ENCODE data around the gene ADD3. TPM values are rescaled to one million over a fixed set of nuclear protein-coding genes. Genes with fewer than 3 reads are reported as not detected.
A peak's percentile ranks its signal among the peaks of the same experiment; 100 is the strongest.

Gene ADD3
- total and polyA plus RNA-seq, 2 experiments from 2014 or later: 133 to 1,101 TPM

DNA sequence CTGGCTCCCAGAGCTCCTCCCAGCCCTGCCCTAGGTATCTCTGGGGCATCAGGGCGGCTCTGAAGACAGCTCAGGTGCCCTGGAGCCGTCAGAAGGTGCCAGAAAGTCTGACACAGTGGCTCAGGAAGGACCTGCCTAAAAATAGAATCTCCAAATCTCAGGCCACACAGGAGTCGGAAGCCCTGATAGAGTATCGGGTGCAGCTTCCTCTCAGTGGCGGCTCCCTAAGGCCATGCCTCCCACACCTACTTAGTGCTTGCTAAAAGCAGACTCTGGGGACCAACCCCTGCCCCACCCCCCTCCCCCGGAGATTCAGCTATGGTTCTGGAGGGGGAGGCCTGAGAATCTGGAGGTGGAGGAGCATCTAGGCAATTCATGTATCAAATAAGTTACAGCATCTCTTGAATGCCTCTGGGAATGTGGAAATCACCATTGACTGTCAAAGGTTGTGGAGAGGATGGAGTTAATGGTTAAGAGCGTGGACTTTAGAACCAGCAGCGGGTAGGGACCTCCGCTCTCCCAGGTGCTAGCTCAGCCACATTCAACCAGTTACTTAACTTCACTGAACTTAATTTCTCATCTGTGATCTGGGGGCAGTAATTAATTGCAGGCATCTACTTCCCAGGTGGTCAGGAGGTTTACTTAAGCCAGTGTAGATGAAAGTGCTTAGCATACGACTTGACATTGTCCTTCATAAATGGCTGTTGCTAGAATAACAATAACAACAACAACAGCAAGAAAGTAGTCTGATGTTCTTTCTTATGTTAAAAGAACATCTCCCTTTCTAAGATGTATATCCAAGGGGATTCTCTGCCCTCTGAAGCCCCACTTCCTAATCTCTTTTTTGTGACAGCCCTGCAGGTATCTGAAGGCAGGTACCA, 161.1 kb downstream of the ADD3 start:
- no peaks in the 10 kb centered on the region for H4K20me1 ChIP-seq (ENCODE audit: insufficient read depth)
- H3F3A ChIP-seq (ENCODE audit: insufficient read depth): no peaks in the 10 kb centered on the region
- H3K4me3 ChIP-seq: no peak overlapping the region
- H3K36me3 ChIP-seq (ENCODE audit: low read depth): no peaks in the 10 kb centered on the region
- no peak overlapping the region for H3K4me2 ChIP-seq (ENCODE audit: unreplicated experiment)
- no peak overlapping the region for H3K9ac ChIP-seq
- H3K4me1 ChIP-seq (ENCODE audit: insufficient read depth): no peaks in the 10 kb centered on the region
- H3K9me2 ChIP-seq (ENCODE audit: insufficient read depth): no peaks in the 10 kb centered on the region
- in situ Hi-C loops (cut with MboI): no loop called here
- no peaks in the 10 kb centered on the region for H3K9me3 ChIP-seq (ENCODE audit: low read depth)
- H3K27ac ChIP-seq: no peak overlapping the region
- no peaks in the 10 kb centered on the region for H3K79me2 ChIP-seq (ENCODE audit: insufficient read depth)
- WGBS, 2 experiments (ENCODE audit: low coverage in 1 of 2, low lambda C conversion rate in 2 of 2, missing lambda C conversion rate in 2 of 2): 6 to 8% methylated on average over 10 of the region's 10 CpGs
- no peak overlapping the region for H2AFZ ChIP-seq
- TF ChIP-seq EZH2 (IDR thresholded peaks at IDR 0.05; ENCODE audit: insufficient read depth, poor library complexity, severe bottlenecking) (peak; percentile 65), EZH2phosphoT487 (IDR thresholded peaks at IDR 0.05; ENCODE audit: insufficient read depth, low read depth) (no peak)
- peaks cover 68% of the 10 kb centered on the region for H3K27me3 ChIP-seq (replicated peaks; ENCODE audit: insufficient read depth)
- no peak for DNase-seq

DNA sequence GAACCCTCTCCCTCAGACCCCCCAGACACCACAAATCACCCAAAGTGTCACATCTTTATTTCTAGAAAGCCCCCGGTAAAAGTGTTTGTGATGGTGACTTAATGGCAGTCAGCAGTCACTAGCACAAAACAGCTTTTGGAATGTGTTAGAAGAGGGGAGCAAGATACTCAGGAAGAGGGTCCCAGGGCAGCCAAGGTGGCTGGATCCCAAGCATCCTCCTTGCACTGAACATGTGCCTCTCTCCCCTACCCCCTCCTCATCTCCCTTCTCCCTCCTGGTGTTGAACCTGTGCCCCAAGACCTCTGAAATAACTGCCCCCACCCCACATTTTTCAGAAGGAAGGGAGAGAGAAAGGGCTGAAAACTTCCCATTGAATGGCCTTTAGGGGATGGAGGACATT, 161.8 kb downstream of the ADD3 start:
- Histone ChIP-seq H3K4me2 (ENCODE audit: unreplicated experiment) (no peak overlapping the region), H3K27me3 (replicated peaks; ENCODE audit: insufficient read depth) (peaks cover 68% of the 10 kb centered on the region), H4K20me1 (ENCODE audit: insufficient read depth) (no peaks in the 10 kb centered on the region), H2AFZ (no peak overlapping the region), H3K79me2 (ENCODE audit: insufficient read depth) (no peaks in the 10 kb centered on the region), H3K9ac (no peak overlapping the region), H3K9me2 (ENCODE audit: insufficient read depth) (no peaks in the 10 kb centered on the region), H3K36me3 (ENCODE audit: low read depth) (no peaks in the 10 kb centered on the region), H3K27ac (no peak overlapping the region), H3K4me3 (no peak overlapping the region), H3K4me1 (ENCODE audit: insufficient read depth) (no peaks in the 10 kb centered on the region), H3F3A (ENCODE audit: insufficient read depth) (no peaks in the 10 kb centered on the region), H3K9me3 (ENCODE audit: low read depth) (no peaks in the 10 kb centered on the region)
- 35 to 53% methylated on average over 1 of the region's 1 CpG for WGBS, 2 experiments (ENCODE audit: low coverage in 1 of 2, low lambda C conversion rate in 2 of 2, missing lambda C conversion rate in 2 of 2)
- no peak for TF ChIP-seq EZH2phosphoT487 (IDR thresholded peaks at IDR 0.05; ENCODE audit: insufficient read depth, low read depth)
- DNase-seq: no peak
- in situ Hi-C loops (cut with MboI): no loop called here

DNA sequence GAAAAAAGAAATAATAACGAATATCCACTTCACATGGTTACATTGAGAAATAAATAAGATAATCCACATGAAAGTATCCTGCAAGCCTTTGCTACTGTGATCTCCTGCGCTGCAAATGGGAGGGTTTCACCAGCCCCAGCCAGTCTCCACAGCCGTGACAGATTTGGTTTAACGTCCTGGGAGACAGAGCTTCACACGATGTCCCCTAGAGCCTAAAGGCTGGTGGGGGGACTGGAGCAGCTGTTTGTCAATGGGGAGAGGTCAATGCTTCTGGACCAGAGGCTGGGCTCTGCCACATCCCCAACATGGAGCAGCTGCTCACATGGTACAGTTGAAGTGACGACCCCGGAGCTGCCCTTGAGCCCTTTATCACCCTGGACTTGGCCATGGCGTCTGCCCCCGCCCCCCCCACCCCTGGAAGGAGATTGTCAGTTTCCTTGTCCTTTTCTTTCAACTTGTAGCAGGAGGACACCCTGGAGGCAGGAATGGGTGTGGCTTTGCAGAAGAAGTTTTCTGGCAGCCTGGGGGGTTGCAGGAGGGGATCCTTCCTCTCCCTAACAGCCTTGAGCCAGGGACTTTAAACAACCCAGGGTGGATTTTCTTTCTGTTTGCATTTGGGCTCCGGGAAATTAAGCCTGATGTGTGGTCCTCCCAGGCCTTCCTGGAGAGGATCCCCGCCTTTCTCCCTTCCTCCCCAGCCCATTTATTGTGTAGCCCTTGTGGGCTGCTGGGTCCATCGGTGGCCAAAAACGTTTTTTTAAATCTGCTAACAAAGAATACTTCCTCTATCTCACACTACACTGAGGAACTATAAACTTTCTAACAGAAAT, 162.6 kb downstream of the ADD3 start:
- Histone ChIP-seq H3K9ac (no peak overlapping the region), H3K36me3 (ENCODE audit: low read depth) (no peaks in the 10 kb centered on the region), H3K9me3 (ENCODE audit: low read depth) (no peaks in the 10 kb centered on the region), H3K9me2 (ENCODE audit: insufficient read depth) (no peaks in the 10 kb centered on the region), H3K27ac (no peak overlapping the region), H3K4me2 (ENCODE audit: unreplicated experiment) (no peak overlapping the region), H3K4me3 (no peak overlapping the region), H4K20me1 (ENCODE audit: insufficient read depth) (no peaks in the 10 kb centered on the region), H3K4me1 (ENCODE audit: insufficient read depth) (no peaks in the 10 kb centered on the region), H3K27me3 (replicated peaks; ENCODE audit: insufficient read depth) (peaks cover 61% of the 10 kb centered on the region), H3K79me2 (ENCODE audit: insufficient read depth) (no peaks in the 10 kb centered on the region), H2AFZ (no peak overlapping the region), H3F3A (ENCODE audit: insufficient read depth) (no peaks in the 10 kb centered on the region)
- WGBS, 2 experiments (ENCODE audit: low coverage in 1 of 2, low lambda C conversion rate in 2 of 2, missing lambda C conversion rate in 2 of 2): 12 to 14% methylated on average over 11 to 13 of the region's 13 CpGs
- TF ChIP-seq EZH2phosphoT487 (IDR thresholded peaks at IDR 0.05; ENCODE audit: insufficient read depth, low read depth) (no peak), EZH2 (IDR thresholded peaks at IDR 0.05; ENCODE audit: insufficient read depth, poor library complexity, severe bottlenecking) (no peak)
- no peak for DNase-seq
- in situ Hi-C loops (cut with MboI): no loop called here

DNA sequence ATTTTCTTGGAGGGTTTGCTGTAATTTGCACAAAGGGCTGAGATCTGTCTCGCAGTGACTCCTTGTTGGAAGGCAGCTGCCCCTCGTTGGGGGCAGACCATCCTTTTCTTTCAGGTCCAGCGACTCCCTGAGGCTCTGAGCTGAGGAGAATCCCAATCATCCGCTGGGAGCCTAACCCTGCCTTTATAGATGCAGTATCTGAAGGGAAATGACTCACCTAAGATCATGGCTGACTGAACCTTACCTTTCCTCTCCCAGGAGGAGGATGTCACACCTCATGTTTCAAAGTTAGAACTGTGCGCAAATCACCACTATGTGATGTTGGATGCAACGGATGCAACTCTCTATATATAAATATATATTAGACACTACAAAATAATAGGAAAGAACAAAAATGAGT, 163.2 kb downstream of the ADD3 start:
- Histone ChIP-seq H2AFZ (no peak overlapping the region), H3F3A (ENCODE audit: insufficient read depth) (no peaks in the 10 kb centered on the region), H3K4me2 (ENCODE audit: unreplicated experiment) (no peak overlapping the region), H3K4me3 (no peak overlapping the region), H3K79me2 (ENCODE audit: insufficient read depth) (no peaks in the 10 kb centered on the region), H3K27ac (no peak overlapping the region), H3K27me3 (replicated peaks; ENCODE audit: insufficient read depth) (peaks cover 54% of the 10 kb centered on the region), H3K4me1 (ENCODE audit: insufficient read depth) (no peaks in the 10 kb centered on the region), H3K9ac (no peak overlapping the region), H3K9me2 (ENCODE audit: insufficient read depth) (no peaks in the 10 kb centered on the region), H3K36me3 (ENCODE audit: low read depth) (no peaks in the 10 kb centered on the region), H4K20me1 (ENCODE audit: insufficient read depth) (no peaks in the 10 kb centered on the region), H3K9me3 (ENCODE audit: low read depth) (no peaks in the 10 kb centered on the region)
- in situ Hi-C loops (cut with MboI): no loop called here
- no peak for DNase-seq
- TF ChIP-seq EZH2 (IDR thresholded peaks at IDR 0.05; ENCODE audit: insufficient read depth, poor library complexity, severe bottlenecking) (no peak), EZH2phosphoT487 (IDR thresholded peaks at IDR 0.05; ENCODE audit: insufficient read depth, low read depth) (no peak)
- 43 to 52% methylated on average over 6 of the region's 6 CpGs for WGBS, 2 experiments (ENCODE audit: low coverage in 1 of 2, low lambda C conversion rate in 2 of 2, missing lambda C conversion rate in 2 of 2)

All from GM23248 (cell line).